Endothelial cell of umbilical vein (primary cell): ENCODE results near the gene KLHL30.
"Not testable (repeated sequence)": the region's sequence is repeated elsewhere in the genome, so short reads cannot be mapped to it uniquely, and the experiment has no call there.

Experiments used
- EZH2 ChIP-seq: IDR thresholded peaks from 2 replicates; pipeline ENCODE4 v1.6.1; 2012; ENCODE audit warnings: borderline replicate concordance, low read depth, mild to moderate bottlenecking, moderate library complexity, low read length, inconsistent platforms; ENCODE audit not compliant: severe bottlenecking
- POLR2A ChIP-seq: IDR thresholded peaks from 2 replicates; pipeline ENCODE4 v1.6.1; 2012; ENCODE audit warnings: low read depth, mild to moderate bottlenecking, control low read depth, low read length
- POLR2AphosphoS5 ChIP-seq: IDR thresholded peaks from 2 replicates; pipeline ENCODE4 v1.6.1; 2012; ENCODE audit warnings: low read depth, mild to moderate bottlenecking, control low read depth, low read length, moderate library complexity; ENCODE audit not compliant: insufficient read depth
- TF ChIP-seq, protein P1 (sequence below), 2 donors: IDR thresholded peaks; 1 replicate in 1 of 2; 2 replicates in 1 of 2; pipeline ENCODE4 v1.5.1; 2011; ENCODE audit warnings: low read length in 2 of 2, mild to moderate bottlenecking in 2 of 2, moderate library complexity in 2 of 2, control low read depth in 1 of 2, inconsistent platforms in 1 of 2, low read depth in 1 of 2; ENCODE audit not compliant: insufficient read depth in 1 of 2; ENCODE audit errors: extremely low read depth in 1 of 2

DNA sequence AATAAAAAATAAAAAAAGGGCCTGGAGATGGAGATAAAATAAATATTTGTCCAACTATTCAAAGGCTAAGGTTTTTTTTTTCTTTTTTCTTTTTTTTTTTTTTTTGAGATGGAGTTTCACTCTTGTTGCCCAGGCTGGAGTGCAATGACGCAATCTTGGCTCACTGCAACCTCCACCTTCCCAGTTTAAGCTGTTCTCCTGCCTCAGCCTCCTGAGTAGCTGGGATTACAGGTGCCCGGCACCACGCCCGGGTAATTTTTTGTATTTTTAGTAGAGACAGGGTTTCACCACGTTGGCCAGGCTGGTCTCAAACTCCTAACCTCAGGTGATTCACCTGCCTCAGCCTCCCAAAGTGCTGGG lies 32.6 kb downstream of the KLHL30 start:
- TF ChIP-seq, protein P1, sequence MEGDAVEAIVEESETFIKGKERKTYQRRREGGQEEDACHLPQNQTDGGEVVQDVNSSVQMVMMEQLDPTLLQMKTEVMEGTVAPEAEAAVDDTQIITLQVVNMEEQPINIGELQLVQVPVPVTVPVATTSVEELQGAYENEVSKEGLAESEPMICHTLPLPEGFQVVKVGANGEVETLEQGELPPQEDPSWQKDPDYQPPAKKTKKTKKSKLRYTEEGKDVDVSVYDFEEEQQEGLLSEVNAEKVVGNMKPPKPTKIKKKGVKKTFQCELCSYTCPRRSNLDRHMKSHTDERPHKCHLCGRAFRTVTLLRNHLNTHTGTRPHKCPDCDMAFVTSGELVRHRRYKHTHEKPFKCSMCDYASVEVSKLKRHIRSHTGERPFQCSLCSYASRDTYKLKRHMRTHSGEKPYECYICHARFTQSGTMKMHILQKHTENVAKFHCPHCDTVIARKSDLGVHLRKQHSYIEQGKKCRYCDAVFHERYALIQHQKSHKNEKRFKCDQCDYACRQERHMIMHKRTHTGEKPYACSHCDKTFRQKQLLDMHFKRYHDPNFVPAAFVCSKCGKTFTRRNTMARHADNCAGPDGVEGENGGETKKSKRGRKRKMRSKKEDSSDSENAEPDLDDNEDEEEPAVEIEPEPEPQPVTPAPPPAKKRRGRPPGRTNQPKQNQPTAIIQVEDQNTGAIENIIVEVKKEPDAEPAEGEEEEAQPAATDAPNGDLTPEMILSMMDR (IDR thresholded peaks at IDR 0.05; ENCODE audit: extremely low read depth in 1 of 2, insufficient read depth in 1 of 2, low read depth in 1 of 2, low read length in 2 of 2), result not testable (repeated sequence)
- not testable (repeated sequence) for TF ChIP-seq POLR2A, POLR2AphosphoS5, EZH2
